Right atrium auricular region (tissue), 2 donors: ENCODE results near the gene MRTO4. TPM values are rescaled to one million over a fixed set of nuclear protein-coding genes. Genes with fewer than 3 reads are reported as not detected.
"Not testable (repeated sequence)": the region's sequence is repeated elsewhere in the genome, so short reads cannot be mapped to it uniquely, and the experiment has no call there.

Experiments used
- DNase-seq: peaks from one replicate; pipeline ENCODE4 v3.0.0-alpha.2; 2019; ENCODE audit warnings: low spot score
- H3K27ac ChIP-seq, 2 donors: fragments of 200-600 bp; sonication (generic); 1 replicate in 1 of 2; 2 replicates in 1 of 2; pipeline ENCODE4 v1.5.1; 2016 to 2019
- H3K27me3 ChIP-seq, 2 donors: fragments of 200-600 bp; sonication (generic); one replicate each; pipeline versions ENCODE4 v1.5.1 to v1.6.0; 2017 to 2019
- H3K36me3 ChIP-seq: fragments of 200-600 bp; sonication (generic); one replicate; pipeline ENCODE4 v1.5.1; 2016
- H3K4me1 ChIP-seq, 2 donors: fragments of 200-600 bp; sonication (generic); one replicate each; pipeline versions ENCODE4 v1.5.1 to v1.6.0; 2017 to 2019
- H3K4me3 ChIP-seq, 2 donors: fragments of 200-600 bp; sonication (generic); 1 replicate in 1 of 2; 2 replicates in 1 of 2; pipeline ENCODE4 v1.5.1; 2017 to 2019; ENCODE audit warnings: mild to moderate bottlenecking in 1 of 2, moderate library complexity in 1 of 2
- H3K9me3 ChIP-seq, 2 donors: fragments of 200-600 bp; sonication (generic); one replicate each; pipeline ENCODE4 v1.5.1; 2019
- CTCF ChIP-seq, 2 donors: fragments of 200-600 bp; sonication (generic); IDR thresholded peaks; one replicate each; pipeline ENCODE4 v1.5.1; 2019; ENCODE audit warnings: antibody characterized with exemption in 2 of 2
- total RNA-seq, 2 donors: library from RNA; depleted of rRNA; stranded (reverse); fragments of >200 nt; gene quantifications; one replicate each; pipeline ENCODE4 v1.1.0, GENCODE V29; 2016

The MRTO4 gene
- total RNA-seq, 2 donors from 2014 or later, result 8.6 to 16.1 TPM

DNA sequence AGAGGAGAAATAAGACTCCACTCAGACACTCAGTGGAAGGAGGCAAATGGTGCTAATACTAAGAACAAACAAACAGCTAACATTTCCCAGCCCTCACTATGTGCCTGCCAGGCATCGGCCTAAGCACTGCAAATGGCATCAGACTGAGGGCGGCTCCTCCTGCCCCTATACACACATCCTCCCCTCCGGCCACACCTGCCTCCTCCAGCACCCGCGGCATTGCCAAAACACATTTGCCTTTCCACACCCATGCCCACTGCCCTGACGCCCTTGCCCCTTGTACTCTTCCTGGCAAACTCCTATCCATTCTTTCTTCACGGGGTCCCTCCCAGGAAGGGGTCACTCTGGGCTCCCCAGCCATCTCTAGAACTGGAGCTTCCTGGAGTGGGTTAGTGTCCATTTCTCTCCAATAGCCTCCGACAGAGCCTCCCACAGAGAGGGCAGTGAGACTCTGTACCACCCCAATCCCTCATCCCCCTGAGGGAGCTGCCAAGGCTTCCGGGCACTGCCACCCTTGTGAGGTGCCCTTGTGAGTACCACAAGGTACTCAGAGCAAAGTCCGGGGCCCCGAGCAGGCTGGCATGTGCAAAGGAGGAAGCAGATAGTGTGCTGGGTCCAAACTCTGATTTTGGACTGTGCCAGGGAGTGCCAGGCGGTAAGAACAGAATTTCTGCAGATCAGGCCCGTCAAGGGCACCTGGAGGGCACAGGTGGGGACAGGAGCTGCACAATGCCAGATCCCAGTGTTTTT, 36.0 kb downstream of the MRTO4 start:
- no peak overlapping the region for H3K27ac ChIP-seq
- peaks cover 0 to 7% of the 10 kb centered on the region in 2 donors for H3K4me1 ChIP-seq
- H3K4me3 ChIP-seq, result no peak overlapping the region
- TF ChIP-seq CTCF (IDR thresholded peaks at IDR 0.05), result no peak
- no peaks in the 10 kb centered on the region for H3K36me3 ChIP-seq
- DNase-seq, result no peak
- H3K9me3 ChIP-seq, result no peaks in the 10 kb centered on the region
- no peaks in the 10 kb centered on the region for H3K27me3 ChIP-seq

DNA sequence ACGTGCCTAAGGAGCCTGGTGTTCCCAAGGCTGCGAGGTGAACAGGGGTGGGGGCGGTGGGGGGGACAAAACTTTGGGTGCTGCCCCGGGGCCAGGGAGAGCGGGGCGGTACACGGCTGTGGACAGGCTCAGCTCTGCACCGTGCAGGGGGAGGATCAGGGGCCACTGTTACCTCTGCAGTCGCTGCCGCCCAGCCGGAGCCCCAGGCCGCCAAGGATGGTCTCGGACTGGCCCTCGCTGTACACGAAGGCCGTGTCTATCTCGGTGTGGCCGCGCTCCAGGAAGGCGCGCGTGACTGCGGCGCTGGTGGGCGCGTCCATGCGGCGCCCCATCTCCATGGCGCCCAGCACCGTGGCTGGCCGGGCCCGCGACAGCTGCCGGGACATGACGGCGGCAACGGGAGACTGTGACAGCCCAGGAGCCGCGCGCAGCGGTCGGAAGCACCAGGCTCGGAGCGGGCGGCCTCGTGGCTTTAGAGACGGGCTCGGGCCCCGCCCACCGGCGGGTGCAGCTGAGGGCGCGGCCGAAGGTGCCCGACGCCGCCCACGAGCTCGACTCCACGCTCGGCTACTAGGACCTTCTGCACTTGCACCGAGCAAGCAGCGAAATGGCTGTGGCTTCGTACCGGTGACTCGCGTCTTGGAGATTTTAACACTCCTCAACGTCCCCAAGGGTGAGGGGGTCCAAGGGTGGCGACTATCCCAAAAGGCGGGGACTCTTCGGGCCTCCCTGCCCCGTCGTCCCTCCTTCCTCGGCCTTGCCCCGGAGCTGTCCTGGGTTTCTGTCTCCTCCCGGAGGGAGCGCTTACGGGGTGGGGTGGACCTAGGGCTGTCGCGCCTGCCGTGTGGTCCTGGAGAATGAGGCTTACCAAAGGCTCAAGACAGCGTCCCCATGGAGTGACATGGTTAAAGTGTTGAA, 37.0 kb downstream of the MRTO4 start, which contains the start of gene AKR7A3:
Gene AKR7A3 (minus strand): TSS at position 447 of the 918 bp plus-strand sequence. CDS start 61 bp downstream, at position 386.
- H3K27ac ChIP-seq, H3K36me3 ChIP-seq, DNase-seq, H3K27me3 ChIP-seq, H3K9me3 ChIP-seq, H3K4me1 ChIP-seq: not testable (repeated sequence)
- peak within 1 kb of the TSS; percentile 7 to 46 for H3K4me3 ChIP-seq

GRCh38 chr1:19289244-19289643, 37.6 kb downstream of the MRTO4 start:
- peaks cover 0 to 7% of the 10 kb centered on the region in 2 donors for H3K4me1 ChIP-seq
- no peaks in the 10 kb centered on the region for H3K36me3 ChIP-seq
- no peak overlapping the region for H3K27ac ChIP-seq
- DNase-seq, result no peak
- H3K4me3 ChIP-seq, result peak overlapping the region in 1 of 2 donors; percentile 46
- peaks cover 0 to under 1% of the 10 kb centered on the region in 2 donors for H3K9me3 ChIP-seq
- no peak for TF ChIP-seq CTCF (IDR thresholded peaks at IDR 0.05)
- no peaks in the 10 kb centered on the region for H3K27me3 ChIP-seq

GRCh38 chr1:19294638-19295037, 43.0 kb downstream of the MRTO4 start:
- no peaks in the 10 kb centered on the region for H3K36me3 ChIP-seq
- peaks cover 0 to 12% of the 10 kb centered on the region in 2 donors for H3K9me3 ChIP-seq
- H3K4me3 ChIP-seq, result no peak overlapping the region
- DNase-seq, result no peak
- no peak overlapping the region for H3K27ac ChIP-seq
- no peak for TF ChIP-seq CTCF (IDR thresholded peaks at IDR 0.05)
- no peaks in the 10 kb centered on the region for H3K27me3 ChIP-seq
- no peaks in the 10 kb centered on the region for H3K4me1 ChIP-seq

DNA sequence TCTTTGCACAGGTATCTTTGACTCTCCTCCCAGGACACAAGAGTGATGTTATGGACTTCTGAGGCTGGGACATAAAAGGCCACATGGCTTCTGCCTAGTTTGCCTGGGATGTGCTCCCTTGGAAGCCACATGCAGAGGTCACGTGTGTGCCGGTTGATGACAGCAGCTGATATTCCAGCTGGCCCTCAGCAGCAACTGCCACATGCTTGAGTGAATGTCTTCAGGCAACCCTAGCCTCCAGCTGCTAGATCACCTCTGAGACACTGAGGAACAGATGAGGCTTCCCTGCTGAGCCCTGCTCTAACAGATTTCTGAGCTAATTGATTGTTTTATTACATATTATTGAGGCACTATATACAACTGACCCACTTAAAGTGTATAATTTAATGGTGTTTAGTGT, 48.6 kb downstream of the MRTO4 start:
- TF ChIP-seq CTCF (IDR thresholded peaks at IDR 0.05), result no peak
- peaks cover 0 to 2% of the 10 kb centered on the region in 2 donors for H3K9me3 ChIP-seq
- H3K4me1 ChIP-seq, result no peaks in the 10 kb centered on the region
- peaks cover 22% of the 10 kb centered on the region for H3K36me3 ChIP-seq
- DNase-seq, result no peak
- no peak overlapping the region for H3K4me3 ChIP-seq
- H3K27me3 ChIP-seq, result no peaks in the 10 kb centered on the region
- no peak overlapping the region for H3K27ac ChIP-seq

DNA sequence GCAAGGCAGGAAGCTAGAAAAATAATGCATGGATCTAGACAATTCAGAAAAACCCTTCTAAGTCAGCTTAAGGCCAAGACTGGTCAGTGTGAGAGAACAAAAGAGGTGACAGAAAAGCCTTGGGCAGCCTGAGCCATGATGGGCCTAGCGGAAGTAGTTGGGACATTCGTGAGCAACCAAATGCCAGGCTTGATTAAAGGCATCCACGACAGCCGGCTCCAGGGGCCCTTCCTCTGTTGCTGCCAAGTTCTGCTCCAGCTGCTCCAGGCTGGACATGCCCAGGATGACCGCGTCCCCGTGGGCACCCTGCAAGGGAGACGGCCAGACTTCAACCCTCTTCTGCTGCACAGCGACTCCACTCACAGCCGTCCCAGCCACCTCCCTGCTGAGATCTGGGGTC, 52.5 kb downstream of the MRTO4 start:
- H3K36me3 ChIP-seq, result peaks cover 54% of the 10 kb centered on the region
- H3K27ac ChIP-seq, H3K9me3 ChIP-seq, H3K4me1 ChIP-seq, H3K27me3 ChIP-seq, H3K4me3 ChIP-seq, DNase-seq: not testable (repeated sequence)
